PC-3 (cell line): ENCODE data around the gene RAB37. TPM values are rescaled to one million over a fixed set of nuclear protein-coding genes. Genes with fewer than 3 reads are reported as not detected.

Experiments used
- ATAC-seq: fragments of 200-7000 bp; cut with Tn5 transposase; 2 replicates; pipeline ENCODE4 v1.9.1; 2020; ENCODE audit warnings: mild to moderate bottlenecking, moderate library complexity
- BruUV-seq: library from RNA; stranded (reverse); fragments of 400-500 nt; replicated peaks from 2 replicates; lab custom pipeline; 2021; lab: Mats Ljungman, UMichigan
- CTCF ChIA-PET: fragments of 300-600 bp; sonication (Branson Sonifier 250); formaldehyde crosslinking; loops from one replicate; lab custom pipeline; 2022; ENCODE audit warnings: antibody characterized with exemption; lab: Charles Lee
- POLR2A ChIA-PET: fragments of 300-600 bp; sonication (Branson Sonifier 250); formaldehyde crosslinking; loops from one replicate; lab custom pipeline; 2022; ENCODE audit warnings: antibody characterized with exemption; ENCODE audit not compliant: unreplicated experiment; lab: Charles Lee
- DNase-seq: peaks from one replicate; pipeline ENCODE4 v3.0.0-alpha.2; 2015
- H2AFZ ChIP-seq: fragments of 300-600 bp; sonication (generic); 2 replicates; pipeline ENCODE4 v1.6.0; 2016; ENCODE audit warnings: antibody characterized with exemption, low read length
- H3F3A ChIP-seq: fragments of 300-600 bp; sonication (generic); one replicate; pipeline ENCODE4 v1.6.0; 2017; ENCODE audit warnings: antibody characterized with exemption, low read length, control low read depth, mild to moderate bottlenecking; ENCODE audit not compliant: unreplicated experiment
- H3K27ac ChIP-seq: fragments of 300-600 bp; sonication (generic); 2 replicates; pipeline ENCODE4 v1.5.1; 2016; ENCODE audit warnings: mild to moderate bottlenecking, low read length
- H3K27me3 ChIP-seq: fragments of 300-600 bp; sonication (generic); 2 replicates; pipeline ENCODE4 v1.6.1; 2016; ENCODE audit warnings: low read length, mixed read lengths
- H3K36me3 ChIP-seq: fragments of 300-600 bp; sonication (generic); 2 replicates; pipeline ENCODE4 v1.6.1; 2016; ENCODE audit warnings: low read depth, mixed run types, low read length, mixed read lengths
- H3K4me1 ChIP-seq: fragments of 300-600 bp; sonication (generic); 2 replicates; pipeline ENCODE4 v1.5.1; 2016; ENCODE audit warnings: low read length; ENCODE audit not compliant: insufficient read depth
- H3K4me2 ChIP-seq: fragments of 300-600 bp; sonication (generic); 2 replicates; pipeline ENCODE4 v1.6.0; 2016; ENCODE audit warnings: low read length
- H3K4me3 ChIP-seq: fragments of 300-600 bp; sonication (generic); 2 replicates; pipeline ENCODE4 v1.5.1; 2016; ENCODE audit warnings: mild to moderate bottlenecking, low read length, mixed read lengths
- H3K79me2 ChIP-seq: fragments of 300-600 bp; sonication (generic); 2 replicates; pipeline ENCODE4 v1.6.1; 2017; ENCODE audit warnings: low read length, mixed read lengths
- H3K9ac ChIP-seq: fragments of 300-600 bp; sonication (generic); 2 replicates; pipeline ENCODE4 v1.6.0; 2016; ENCODE audit warnings: mild to moderate bottlenecking, low read length
- H3K9me2 ChIP-seq: fragments of 300-600 bp; sonication (generic); replicated peaks from 2 replicates; pipeline ENCODE4 v1.6.1; 2016; ENCODE audit warnings: mixed run types, low read length, mixed read lengths
- H3K9me3 ChIP-seq: fragments of 300-600 bp; sonication (generic); 2 replicates; pipeline ENCODE4 v1.6.1; 2016; ENCODE audit warnings: low read length, mixed read lengths
- H4K20me1 ChIP-seq: fragments of 300-600 bp; sonication (generic); 2 replicates; pipeline ENCODE4 v1.6.1; 2016; ENCODE audit warnings: low read length, mixed read lengths
- EZH2 ChIP-seq: fragments of 300-600 bp; sonication (generic); IDR thresholded peaks from one replicate; pipeline ENCODE4 v1.6.1; 2017; ENCODE audit warnings: antibody characterized with exemption, mild to moderate bottlenecking, low read length; ENCODE audit not compliant: unreplicated experiment
- EZH2phosphoT487 ChIP-seq: fragments of 300-600 bp; sonication (generic); IDR thresholded peaks from 2 replicates; pipeline ENCODE4 v1.6.1; 2018; ENCODE audit warnings: mild to moderate bottlenecking, antibody characterized with exemption, low read length, borderline replicate concordance
- intact Hi-C: fragments of 100-400 bp; cut with micrococcal nuclease; formaldehyde crosslinking; loops from 2 replicates; pipeline ENCODE4 v1.9.0; 2023
- total RNA-seq: library from RNA; depleted of rRNA; stranded (reverse); fragments of >200 nt; gene quantifications from 2 replicates; pipeline ENCODE4 v1.2.3, GENCODE V29; 2014
- TF ChIP-seq, protein P1 (sequence below): fragments of 300-600 bp; sonication (generic); conservative IDR thresholded peaks from 2 replicates; pipeline ENCODE4 v1.5.1; 2017; ENCODE audit warnings: antibody characterized with exemption, low read depth, mild to moderate bottlenecking, low read length

RAB37 gene
- total RNA-seq, 1 experiment from 2014 or later = 0.66 TPM

DNA sequence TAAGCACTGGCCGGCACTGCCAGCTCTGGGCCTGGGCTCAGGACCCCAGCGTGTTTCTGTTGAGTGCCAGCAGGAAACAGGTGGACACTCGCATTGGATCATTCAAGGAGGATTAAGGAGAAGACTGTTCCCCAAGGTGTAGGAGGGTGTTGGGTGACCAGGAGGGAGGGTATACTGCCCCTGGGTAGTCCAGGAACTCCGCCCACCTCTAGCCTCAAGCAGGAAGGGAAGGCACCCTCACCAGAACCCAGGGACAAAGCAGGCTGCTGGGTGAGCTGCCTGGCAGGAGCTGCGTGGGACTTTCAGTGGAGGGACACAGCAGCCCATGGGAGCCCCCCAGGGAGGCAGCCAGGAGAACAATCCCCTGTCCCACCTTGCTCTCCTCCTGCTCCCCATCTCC is 7.7 kb upstream of the RAB37 start:
- DNase-seq = no peak
- no peaks in the 10 kb centered on the region for H4K20me1 ChIP-seq
- peaks cover 11% of the 10 kb centered on the region; the same call in 1 of the 2 replicates for H3K4me1 ChIP-seq
- ATAC-seq = no peak
- no peaks in the 10 kb centered on the region for H3K36me3 ChIP-seq
- TF ChIP-seq, protein P1, sequence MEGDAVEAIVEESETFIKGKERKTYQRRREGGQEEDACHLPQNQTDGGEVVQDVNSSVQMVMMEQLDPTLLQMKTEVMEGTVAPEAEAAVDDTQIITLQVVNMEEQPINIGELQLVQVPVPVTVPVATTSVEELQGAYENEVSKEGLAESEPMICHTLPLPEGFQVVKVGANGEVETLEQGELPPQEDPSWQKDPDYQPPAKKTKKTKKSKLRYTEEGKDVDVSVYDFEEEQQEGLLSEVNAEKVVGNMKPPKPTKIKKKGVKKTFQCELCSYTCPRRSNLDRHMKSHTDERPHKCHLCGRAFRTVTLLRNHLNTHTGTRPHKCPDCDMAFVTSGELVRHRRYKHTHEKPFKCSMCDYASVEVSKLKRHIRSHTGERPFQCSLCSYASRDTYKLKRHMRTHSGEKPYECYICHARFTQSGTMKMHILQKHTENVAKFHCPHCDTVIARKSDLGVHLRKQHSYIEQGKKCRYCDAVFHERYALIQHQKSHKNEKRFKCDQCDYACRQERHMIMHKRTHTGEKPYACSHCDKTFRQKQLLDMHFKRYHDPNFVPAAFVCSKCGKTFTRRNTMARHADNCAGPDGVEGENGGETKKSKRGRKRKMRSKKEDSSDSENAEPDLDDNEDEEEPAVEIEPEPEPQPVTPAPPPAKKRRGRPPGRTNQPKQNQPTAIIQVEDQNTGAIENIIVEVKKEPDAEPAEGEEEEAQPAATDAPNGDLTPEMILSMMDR = no peak
- TF ChIP-seq EZH2 = no peak
- no peak for TF ChIP-seq EZH2phosphoT487
- peaks cover 37% of the 10 kb centered on the region for H3K27me3 ChIP-seq
- BruUV-seq = no TSS peak
- H3K27ac ChIP-seq = no peak overlapping the region
- no peaks in the 10 kb centered on the region for H3K9me2 ChIP-seq
- no peak overlapping the region for H2AFZ ChIP-seq
- H3F3A ChIP-seq = peaks cover 5% of the 10 kb centered on the region
- H3K9me3 ChIP-seq = no peaks in the 10 kb centered on the region
- H3K79me2 ChIP-seq = no peaks in the 10 kb centered on the region
- CTCF ChIA-PET = no interaction called here
- no peak overlapping the region for H3K4me3 ChIP-seq
- no peak overlapping the region for H3K9ac ChIP-seq
- intact Hi-C loops = no loop called here
- POLR2A ChIA-PET = no interaction called here
- H3K4me2 ChIP-seq = no peak overlapping the region

DNA sequence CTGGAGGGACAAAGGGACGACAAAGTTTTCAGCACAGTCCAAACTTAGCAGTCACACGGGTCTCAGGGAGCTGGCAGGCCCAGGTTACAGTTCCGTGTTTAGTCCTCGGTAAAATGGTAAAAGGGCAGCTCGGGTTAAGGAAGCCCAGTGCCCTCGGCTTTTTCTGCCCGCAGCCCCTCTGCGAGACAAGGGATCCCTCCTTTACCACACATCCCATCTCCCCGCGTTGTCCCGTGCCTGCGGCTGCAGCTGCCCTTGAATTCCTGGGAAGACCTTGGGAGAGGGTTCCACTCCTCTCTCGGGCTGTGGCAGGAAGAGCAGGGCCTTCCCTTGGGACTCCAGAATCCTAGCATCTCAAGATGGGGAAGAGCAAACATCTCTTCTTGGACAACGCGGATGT is 7.2 kb upstream of the RAB37 start:
- ChIA-PET POLR2A (interaction anchor here (0.6 kb wide), 1 partner anchor 430 kb away, joined by 3 read pairs; no protein-coding TSS in a partner anchor), CTCF (no interaction called here)
- intact Hi-C loops = no loop called here

More for the DNA sequence above, 7.2 kb upstream of the RAB37 start:
- TF ChIP-seq, protein P1 = no peak
- TF ChIP-seq EZH2phosphoT487 (no peak), EZH2 (no peak)
- Histone ChIP-seq H4K20me1 (no peaks in the 10 kb centered on the region), H3K9me3 (no peaks in the 10 kb centered on the region), H3K79me2 (no peaks in the 10 kb centered on the region), H3F3A (peaks cover 5% of the 10 kb centered on the region), H3K4me1 (peaks cover 11% of the 10 kb centered on the region; the same call in 1 of the 2 replicates), H2AFZ (no peak overlapping the region), H3K9ac (no peak overlapping the region), H3K27me3 (peaks cover 36% of the 10 kb centered on the region), H3K4me2 (no peak overlapping the region), H3K36me3 (no peaks in the 10 kb centered on the region), H3K9me2 (no peaks in the 10 kb centered on the region), H3K4me3 (no peak overlapping the region), H3K27ac (no peak overlapping the region)
- ATAC-seq (no peak), DNase-seq (no peak)
- no TSS peak for BruUV-seq
